GM12878 (cell line): ENCODE measurements around the gene XRRA1.

Experiments used
- CHD2 ChIP-seq: IDR thresholded peaks from 2 replicates; pipeline ENCODE4 v1.6.1; 2011; ENCODE audit warnings: low read depth, low read length, improper control_type of control experiment, borderline replicate concordance
- CTCF ChIP-seq, 3 experiments: IDR thresholded peaks in 2 of 3; conservative IDR thresholded peaks in 1 of 3; 2 replicates each; pipeline ENCODE4 v1.5.1; 2011; ENCODE audit warnings: low read depth in 3 of 3, low read length in 3 of 3, mild to moderate bottlenecking in 3 of 3, control low read depth in 2 of 3, moderate library complexity in 2 of 3, inconsistent platforms in 1 of 3, mixed read lengths in 1 of 3; ENCODE audit not compliant: control insufficient read depth in 2 of 3, insufficient read depth in 1 of 3; ENCODE audit errors: extremely low read depth in 1 of 3
- PML ChIP-seq: IDR thresholded peaks from 2 replicates; pipeline ENCODE4 v1.6.1; 2012; ENCODE audit warnings: low read length, inconsistent platforms
- SIN3A ChIP-seq: IDR thresholded peaks from 2 replicates; pipeline ENCODE4 v1.6.1; 2012; ENCODE audit warnings: low read depth, low read length, improper control_type of control experiment

DNA sequence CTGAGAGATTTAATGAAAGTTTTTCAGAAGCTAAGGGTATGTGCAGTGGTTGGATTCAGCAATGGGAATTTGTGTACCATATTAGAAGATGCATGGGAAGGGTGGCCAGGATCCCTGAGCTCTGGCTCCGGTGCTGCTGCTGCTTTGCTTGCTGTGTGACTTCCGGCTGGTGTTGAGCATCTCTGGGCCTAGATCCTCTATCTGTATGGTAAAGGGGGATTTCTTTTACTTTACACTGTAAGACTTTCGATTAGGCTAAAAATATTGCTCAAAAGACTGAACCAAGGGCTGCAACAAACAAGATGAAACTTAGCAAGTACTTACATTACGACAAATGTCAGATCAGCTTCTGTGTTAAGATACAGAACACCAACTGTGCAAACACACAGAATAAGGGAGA is 39.1 kb downstream of the XRRA1 start:
- TF ChIP-seq PML (no peak), CHD2 (no peak), CTCF (IDR thresholded peaks at IDR 0.05 in 2 of 3, conservative IDR thresholded peaks at IDR 0.05 in 1 of 3; ENCODE audit: control insufficient read depth in 2 of 3, extremely low read depth in 1 of 3, insufficient read depth in 1 of 3, low read depth in 3 of 3, low read length in 3 of 3) (no peak), SIN3A (no peak)
